OCI-LY3 (cell line): ENCODE data around the gene UBE4A.

ENCODE experiments used
- CTCF ChIP-seq: fragments of 200-600, 300-600 bp; sonication (generic); IDR thresholded peaks from 2 replicates; pipeline ENCODE4 v1.5.1; 2014; ENCODE audit warnings: antibody characterized with exemption, low read length, low read depth
- EZH2phosphoT487 ChIP-seq: fragments of 200-600 bp; shearing (Covaris generic); IDR thresholded peaks from 2 replicates; pipeline ENCODE4 v1.6.1; 2018; ENCODE audit warnings: antibody characterized with exemption, mixed run types, low read depth

- TF ChIP-seq CTCF = no peak
- TF ChIP-seq EZH2phosphoT487 = no peak
Measured at GRCh38 chr11:118373871-118374270, 14.5 kb downstream of the UBE4A start.
